ENCODE results near the gene CYSRT1.

CYSRT1 gene

DNA sequence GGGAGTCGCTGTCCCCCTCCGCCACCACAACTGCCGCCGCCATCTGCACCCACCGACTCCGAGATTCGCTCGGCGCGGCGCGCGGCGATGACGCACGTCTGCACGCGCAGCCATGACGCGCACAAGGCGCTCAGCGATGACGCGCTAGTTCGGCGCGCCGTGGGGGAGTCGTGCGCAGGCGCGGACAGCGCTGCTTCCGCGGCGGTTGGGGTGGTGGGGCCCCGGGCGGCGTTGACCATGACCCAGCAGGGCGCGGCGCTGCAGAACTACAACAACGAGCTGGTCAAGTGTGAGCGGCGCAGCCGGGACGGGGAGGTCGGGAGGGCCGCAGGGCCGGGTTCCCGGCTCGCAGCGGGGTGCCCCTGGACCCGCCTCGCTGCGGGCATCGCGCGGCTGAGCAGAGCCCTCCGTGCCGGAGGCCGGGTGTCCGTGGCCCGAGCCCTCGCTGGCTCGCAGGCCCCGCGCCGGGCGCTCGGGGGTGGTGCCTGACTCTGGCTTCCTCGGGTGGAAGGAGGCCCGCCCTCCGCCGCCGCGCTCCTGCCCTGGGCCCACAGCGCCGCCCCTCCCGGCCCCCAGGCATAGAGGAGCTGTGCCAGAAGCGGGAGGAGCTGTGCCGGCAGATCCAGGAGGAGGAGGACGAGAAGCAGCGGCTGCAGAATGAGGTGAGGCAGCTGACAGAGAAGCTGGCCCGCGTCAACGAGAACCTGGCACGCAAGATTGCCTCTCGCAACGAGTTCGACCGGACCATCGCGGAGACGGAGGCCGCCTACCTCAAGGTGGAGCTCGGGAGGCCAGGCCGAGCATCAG, 36.3 kb upstream of the CYSRT1 start, which contains the start of the genes ANAPC2 and SSNA1:
Gene ANAPC2 (minus strand): TSS at position 71 of the 807 bp plus-strand sequence. CDS start 28 bp downstream, at position 43.
Gene SSNA1 (plus strand): TSS at position 187 of the 807 bp plus-strand sequence. CDS start 51 bp downstream, at position 238.
- Mint-ChIP-seq H3K9me3 (no peaks in the 10 kb centered on the region), H3K36me3 (ENCODE audit: low read depth) (peaks cover 6% of the 10 kb centered on the region), H3K27ac (peak within 1 kb of the TSS; percentile 84 to 96 (median 91)), H3K4me3 (peak within 1 kb of the TSS; percentile 91 to 99 (median 94)), H3K4me1 (peaks cover 32% of the 10 kb centered on the region), H3K27me3 (ENCODE audit: low read depth) (no peaks in the 10 kb centered on the region)
- TF ChIP-seq, protein P1, sequence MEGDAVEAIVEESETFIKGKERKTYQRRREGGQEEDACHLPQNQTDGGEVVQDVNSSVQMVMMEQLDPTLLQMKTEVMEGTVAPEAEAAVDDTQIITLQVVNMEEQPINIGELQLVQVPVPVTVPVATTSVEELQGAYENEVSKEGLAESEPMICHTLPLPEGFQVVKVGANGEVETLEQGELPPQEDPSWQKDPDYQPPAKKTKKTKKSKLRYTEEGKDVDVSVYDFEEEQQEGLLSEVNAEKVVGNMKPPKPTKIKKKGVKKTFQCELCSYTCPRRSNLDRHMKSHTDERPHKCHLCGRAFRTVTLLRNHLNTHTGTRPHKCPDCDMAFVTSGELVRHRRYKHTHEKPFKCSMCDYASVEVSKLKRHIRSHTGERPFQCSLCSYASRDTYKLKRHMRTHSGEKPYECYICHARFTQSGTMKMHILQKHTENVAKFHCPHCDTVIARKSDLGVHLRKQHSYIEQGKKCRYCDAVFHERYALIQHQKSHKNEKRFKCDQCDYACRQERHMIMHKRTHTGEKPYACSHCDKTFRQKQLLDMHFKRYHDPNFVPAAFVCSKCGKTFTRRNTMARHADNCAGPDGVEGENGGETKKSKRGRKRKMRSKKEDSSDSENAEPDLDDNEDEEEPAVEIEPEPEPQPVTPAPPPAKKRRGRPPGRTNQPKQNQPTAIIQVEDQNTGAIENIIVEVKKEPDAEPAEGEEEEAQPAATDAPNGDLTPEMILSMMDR (IDR thresholded peaks at IDR 0.05; ENCODE audit: unreplicated experiment in 3 of 3), result peak in 2 of 3 experiments; percentile 14 to 29

DNA sequence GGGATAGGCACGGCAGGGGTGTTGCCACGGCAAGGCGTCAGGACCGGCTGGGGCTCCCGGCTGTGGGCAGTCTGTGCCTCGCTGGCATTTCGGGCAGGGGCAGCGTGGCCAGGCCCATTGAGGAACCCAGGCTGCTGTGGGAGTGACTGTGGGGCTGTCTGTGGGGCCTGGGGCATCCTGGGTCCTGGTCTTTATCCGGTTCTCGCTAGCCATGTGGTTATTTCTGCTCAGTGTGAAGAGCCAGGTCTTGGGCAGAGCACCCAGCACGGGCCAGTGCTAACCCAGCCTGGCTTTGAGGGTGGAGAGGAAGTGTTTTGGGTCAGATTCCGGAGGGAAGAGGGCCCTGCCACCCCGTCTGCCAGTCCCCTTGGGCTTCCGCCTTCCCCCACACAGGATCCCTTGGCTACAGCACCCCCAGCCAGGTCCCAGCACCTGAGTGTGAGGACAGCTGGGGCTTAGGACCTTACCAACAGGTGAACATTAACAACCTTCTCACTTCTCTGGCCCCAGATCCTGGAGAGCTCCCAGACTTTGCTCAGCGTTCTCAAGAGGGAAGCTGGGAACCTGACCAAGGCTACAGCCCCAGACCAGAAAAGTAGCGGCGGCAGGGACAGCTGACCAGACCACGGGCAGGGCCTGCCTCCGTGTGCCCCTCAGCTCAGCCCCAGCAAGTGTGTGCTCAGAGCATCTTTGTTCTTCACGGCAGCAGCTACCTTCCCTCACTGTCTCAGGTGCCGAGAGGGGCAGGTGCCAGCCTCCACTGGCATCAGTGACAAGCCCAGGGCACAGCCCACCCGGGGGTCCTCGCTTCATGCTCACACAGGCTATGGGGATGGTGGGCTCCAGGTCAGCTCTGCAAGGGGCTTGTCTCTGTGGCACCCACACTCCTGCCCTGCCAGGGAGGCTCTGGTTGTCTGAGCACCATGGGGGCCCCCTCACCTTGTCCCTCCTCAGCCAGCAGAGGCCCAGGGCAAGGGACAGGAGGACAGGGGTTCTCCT, 35.4 kb upstream of the CYSRT1 start:
- Mint-ChIP-seq H3K27ac (peak overlapping the region; percentile 84 to 96 (median 91)), H3K4me1 (peaks cover 32% of the 10 kb centered on the region), H3K27me3 (ENCODE audit: low read depth) (no peaks in the 10 kb centered on the region), H3K4me3 (peak overlapping the region; percentile 90 to 99 (median 93)), H3K36me3 (ENCODE audit: low read depth) (peaks cover under 1% of the 10 kb centered on the region), H3K9me3 (no peaks in the 10 kb centered on the region)
- TF ChIP-seq, protein P1 (IDR thresholded peaks at IDR 0.05; ENCODE audit: unreplicated experiment in 3 of 3), result no peak

GRCh38 chr9:137190315-137190856, 34.6 kb upstream of the CYSRT1 start:
- H3K27me3 Mint-ChIP-seq (ENCODE audit: low read depth), result no peaks in the 10 kb centered on the region
- no peaks in the 10 kb centered on the region for H3K9me3 Mint-ChIP-seq
- H3K4me3 Mint-ChIP-seq, result peak overlapping the region; percentile 85 to 90 (median 88)
- H3K36me3 Mint-ChIP-seq (ENCODE audit: low read depth), result no peaks in the 10 kb centered on the region
- H3K27ac Mint-ChIP-seq, result peak overlapping the region in 2 of 3 experiments; percentile 53 to 68
- TF ChIP-seq, protein P1 (IDR thresholded peaks at IDR 0.05; ENCODE audit: unreplicated experiment in 3 of 3), result no peak
- H3K4me1 Mint-ChIP-seq, result peaks cover 32% of the 10 kb centered on the region

DNA sequence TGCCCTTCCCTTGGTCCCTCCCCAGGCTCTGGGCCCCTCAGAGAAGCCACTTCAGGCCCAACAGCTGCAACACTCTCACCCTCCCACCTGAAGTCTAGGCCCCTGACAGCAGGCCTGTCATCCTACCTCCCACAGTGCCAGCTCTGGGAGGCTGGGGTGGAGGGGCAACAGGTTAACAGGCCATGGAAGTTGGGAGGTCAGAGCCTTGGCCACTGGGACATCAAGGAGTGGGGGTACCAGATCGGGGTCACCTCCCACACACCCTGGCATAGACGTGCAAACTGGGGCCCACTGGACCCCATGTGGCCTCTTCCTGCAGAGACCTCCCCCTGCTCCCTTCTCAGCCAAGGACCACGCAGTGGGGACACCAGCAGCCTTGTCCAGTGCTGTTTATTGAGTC, 33.7 kb upstream of the CYSRT1 start:
- Mint-ChIP-seq H3K4me3 (peak overlapping the region; percentile 77 to 88 (median 85)), H3K4me1 (peaks cover 32% of the 10 kb centered on the region), H3K9me3 (no peaks in the 10 kb centered on the region), H3K27me3 (ENCODE audit: low read depth) (no peaks in the 10 kb centered on the region), H3K36me3 (ENCODE audit: low read depth) (no peaks in the 10 kb centered on the region), H3K27ac (no peak overlapping the region)
- TF ChIP-seq, protein P1 (IDR thresholded peaks at IDR 0.05; ENCODE audit: unreplicated experiment in 3 of 3), result no peak

DNA sequence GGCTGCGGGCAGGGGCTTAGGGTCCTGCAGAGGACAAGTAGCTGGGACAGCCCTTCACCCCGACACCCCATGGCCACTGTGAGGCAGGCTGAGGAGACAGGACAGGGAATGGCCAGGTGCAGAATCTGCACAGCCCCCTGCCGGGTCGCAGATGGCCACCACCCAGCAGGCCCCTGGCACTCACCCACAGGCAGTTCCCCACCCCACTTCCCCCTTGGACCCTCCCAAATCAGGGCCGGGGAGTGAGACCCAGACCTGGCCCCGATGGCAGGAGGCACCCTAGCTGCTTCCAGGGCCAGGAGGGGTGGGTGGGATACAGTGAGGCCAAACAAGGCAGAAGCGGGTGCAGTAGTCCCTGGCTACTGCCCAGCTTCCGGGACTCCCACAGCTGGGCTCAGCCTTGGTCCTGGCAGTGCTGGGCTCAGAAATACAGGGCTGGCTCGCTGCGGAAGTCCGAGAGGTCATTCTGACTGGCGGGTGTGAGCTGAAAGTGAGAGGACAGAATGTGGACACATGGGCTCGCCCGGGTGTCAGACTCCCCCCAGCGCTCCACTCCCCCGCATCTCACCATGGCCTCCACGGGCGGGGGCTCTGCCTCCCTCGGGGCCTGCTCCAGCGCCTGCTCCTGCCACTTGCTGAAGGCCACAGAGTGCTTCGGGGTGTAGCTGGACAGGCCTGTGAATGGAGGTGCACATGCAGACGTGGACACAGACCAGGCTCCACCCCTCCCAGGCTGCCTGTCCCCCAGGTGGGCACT, 33.1 kb upstream of the CYSRT1 start:
- peaks cover 28% of the 10 kb centered on the region for H3K4me1 Mint-ChIP-seq
- H3K27me3 Mint-ChIP-seq (ENCODE audit: low read depth), result no peaks in the 10 kb centered on the region
- TF ChIP-seq, protein P1 (IDR thresholded peaks at IDR 0.05; ENCODE audit: unreplicated experiment in 3 of 3), result no peak
- H3K9me3 Mint-ChIP-seq, result no peaks in the 10 kb centered on the region
- H3K4me3 Mint-ChIP-seq, result peak overlapping the region in 1 of 3 experiments; percentile 88
- no peak overlapping the region for H3K27ac Mint-ChIP-seq
- no peaks in the 10 kb centered on the region for H3K36me3 Mint-ChIP-seq (ENCODE audit: low read depth)
